ENCODE measurements around the gene IFT81. TPM values are rescaled to one million over a fixed set of nuclear protein-coding genes. Genes with fewer than 3 reads are reported as not detected.

The IFT81 gene
- polyA plus RNA-seq, 1 of the 3 experiments (the other 2 are of a cell fraction), result 7.9 TPM

DNA sequence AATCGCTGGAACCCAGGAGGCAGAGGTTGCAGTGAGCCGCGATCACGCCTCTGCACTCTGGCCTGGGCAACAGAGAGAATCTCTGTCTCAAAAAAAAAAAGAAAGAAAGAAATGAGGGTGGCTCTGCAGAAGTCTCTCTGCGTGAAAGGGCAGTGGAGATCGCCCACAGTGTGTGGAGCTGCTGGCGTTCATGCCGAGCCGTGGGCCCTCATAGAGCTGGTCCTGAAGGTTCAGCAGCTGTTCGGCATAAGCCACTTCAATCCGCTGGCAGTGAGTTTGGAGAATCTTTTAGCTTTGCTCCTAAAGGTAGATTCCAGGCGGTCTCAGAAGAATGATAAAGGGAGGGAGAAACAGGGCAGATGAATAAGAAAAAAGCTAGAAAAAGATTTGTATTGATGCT lies 120.2 kb downstream of the IFT81 start (continued):
- TF ChIP-seq, protein P1, sequence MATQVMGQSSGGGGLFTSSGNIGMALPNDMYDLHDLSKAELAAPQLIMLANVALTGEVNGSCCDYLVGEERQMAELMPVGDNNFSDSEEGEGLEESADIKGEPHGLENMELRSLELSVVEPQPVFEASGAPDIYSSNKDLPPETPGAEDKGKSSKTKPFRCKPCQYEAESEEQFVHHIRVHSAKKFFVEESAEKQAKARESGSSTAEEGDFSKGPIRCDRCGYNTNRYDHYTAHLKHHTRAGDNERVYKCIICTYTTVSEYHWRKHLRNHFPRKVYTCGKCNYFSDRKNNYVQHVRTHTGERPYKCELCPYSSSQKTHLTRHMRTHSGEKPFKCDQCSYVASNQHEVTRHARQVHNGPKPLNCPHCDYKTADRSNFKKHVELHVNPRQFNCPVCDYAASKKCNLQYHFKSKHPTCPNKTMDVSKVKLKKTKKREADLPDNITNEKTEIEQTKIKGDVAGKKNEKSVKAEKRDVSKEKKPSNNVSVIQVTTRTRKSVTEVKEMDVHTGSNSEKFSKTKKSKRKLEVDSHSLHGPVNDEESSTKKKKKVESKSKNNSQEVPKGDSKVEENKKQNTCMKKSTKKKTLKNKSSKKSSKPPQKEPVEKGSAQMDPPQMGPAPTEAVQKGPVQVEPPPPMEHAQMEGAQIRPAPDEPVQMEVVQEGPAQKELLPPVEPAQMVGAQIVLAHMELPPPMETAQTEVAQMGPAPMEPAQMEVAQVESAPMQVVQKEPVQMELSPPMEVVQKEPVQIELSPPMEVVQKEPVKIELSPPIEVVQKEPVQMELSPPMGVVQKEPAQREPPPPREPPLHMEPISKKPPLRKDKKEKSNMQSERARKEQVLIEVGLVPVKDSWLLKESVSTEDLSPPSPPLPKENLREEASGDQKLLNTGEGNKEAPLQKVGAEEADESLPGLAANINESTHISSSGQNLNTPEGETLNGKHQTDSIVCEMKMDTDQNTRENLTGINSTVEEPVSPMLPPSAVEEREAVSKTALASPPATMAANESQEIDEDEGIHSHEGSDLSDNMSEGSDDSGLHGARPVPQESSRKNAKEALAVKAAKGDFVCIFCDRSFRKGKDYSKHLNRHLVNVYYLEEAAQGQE (IDR thresholded peaks at IDR 0.05; ENCODE audit: low read depth, low read length), result no peak
- TF ChIP-seq RAD21 (IDR thresholded peaks at IDR 0.05; ENCODE audit: low read length) (no peak), RFX5 (IDR thresholded peaks at IDR 0.05; ENCODE audit: low read length) (no peak), EP300 (IDR thresholded peaks at IDR 0.05; ENCODE audit: borderline replicate concordance in 1 of 2, low read depth in 1 of 2, low read length in 1 of 2) (no peak), SMC3 (IDR thresholded peaks at IDR 0.05; ENCODE audit: low read depth, low read length) (no peak), POLR2AphosphoS5 (IDR thresholded peaks at IDR 0.05; ENCODE audit: low read depth, low read length) (no peak), TCF12 (IDR thresholded peaks at IDR 0.05) (no peak)
- TF ChIP-seq, protein P2, sequence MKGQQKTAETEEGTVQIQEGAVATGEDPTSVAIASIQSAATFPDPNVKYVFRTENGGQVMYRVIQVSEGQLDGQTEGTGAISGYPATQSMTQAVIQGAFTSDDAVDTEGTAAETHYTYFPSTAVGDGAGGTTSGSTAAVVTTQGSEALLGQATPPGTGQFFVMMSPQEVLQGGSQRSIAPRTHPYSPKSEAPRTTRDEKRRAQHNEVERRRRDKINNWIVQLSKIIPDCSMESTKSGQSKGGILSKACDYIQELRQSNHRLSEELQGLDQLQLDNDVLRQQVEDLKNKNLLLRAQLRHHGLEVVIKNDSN (IDR thresholded peaks at IDR 0.05; ENCODE audit: borderline replicate concordance, low read depth), result no peak
- TF ChIP-seq, protein P3, sequence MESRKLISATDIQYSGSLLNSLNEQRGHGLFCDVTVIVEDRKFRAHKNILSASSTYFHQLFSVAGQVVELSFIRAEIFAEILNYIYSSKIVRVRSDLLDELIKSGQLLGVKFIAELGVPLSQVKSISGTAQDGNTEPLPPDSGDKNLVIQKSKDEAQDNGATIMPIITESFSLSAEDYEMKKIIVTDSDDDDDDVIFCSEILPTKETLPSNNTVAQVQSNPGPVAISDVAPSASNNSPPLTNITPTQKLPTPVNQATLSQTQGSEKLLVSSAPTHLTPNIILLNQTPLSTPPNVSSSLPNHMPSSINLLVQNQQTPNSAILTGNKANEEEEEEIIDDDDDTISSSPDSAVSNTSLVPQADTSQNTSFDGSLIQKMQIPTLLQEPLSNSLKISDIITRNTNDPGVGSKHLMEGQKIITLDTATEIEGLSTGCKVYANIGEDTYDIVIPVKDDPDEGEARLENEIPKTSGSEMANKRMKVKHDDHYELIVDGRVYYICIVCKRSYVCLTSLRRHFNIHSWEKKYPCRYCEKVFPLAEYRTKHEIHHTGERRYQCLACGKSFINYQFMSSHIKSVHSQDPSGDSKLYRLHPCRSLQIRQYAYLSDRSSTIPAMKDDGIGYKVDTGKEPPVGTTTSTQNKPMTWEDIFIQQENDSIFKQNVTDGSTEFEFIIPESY (IDR thresholded peaks at IDR 0.05; ENCODE audit: borderline replicate concordance, low read depth), result no peak

DNA sequence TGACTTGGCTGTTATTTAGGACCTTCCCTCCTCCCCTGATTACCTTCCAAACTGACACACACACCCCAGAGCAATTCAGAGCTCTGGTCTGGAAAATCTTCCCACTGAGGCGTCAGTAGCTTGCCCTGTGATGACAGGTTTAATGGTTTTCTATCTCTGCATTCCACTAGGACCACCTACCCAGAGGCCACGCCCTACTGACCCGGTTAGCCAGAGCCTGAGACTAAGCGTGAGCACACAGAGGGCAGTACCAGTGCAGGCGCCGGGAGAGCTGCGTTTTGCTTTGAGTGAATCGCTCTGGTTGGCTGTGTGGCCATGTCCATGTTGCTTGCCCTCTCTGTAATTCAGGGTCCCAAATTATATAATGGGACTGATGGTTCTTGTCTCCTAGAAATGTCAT lies 120.7 kb downstream of the IFT81 start:
- Histone ChIP-seq H3K4me3 (ENCODE audit: low read depth in 2 of 2, low read length in 1 of 2) (no peak overlapping the region), H3K79me2 (ENCODE audit: insufficient read depth) (no peaks in the 10 kb centered on the region), H3F3A (replicated peaks; ENCODE audit: insufficient read depth) (no peaks in the 10 kb centered on the region), H3K9me3 (no peaks in the 10 kb centered on the region), H3K27me3 (ENCODE audit: insufficient read depth) (no peaks in the 10 kb centered on the region), H3K9ac (no peak overlapping the region), H3K36me3 (replicated peaks in 1 of 2; ENCODE audit: control insufficient read depth in 1 of 2, insufficient read depth in 2 of 2, low read length in 1 of 2) (no peaks in the 10 kb centered on the region), H3K9me2 (no peaks in the 10 kb centered on the region), H4K20me1 (ENCODE audit: insufficient read depth) (no peaks in the 10 kb centered on the region), H2AFZ (ENCODE audit: low read depth) (no peak overlapping the region), H3K27ac (ENCODE audit: low read depth in 2 of 2, low read length in 1 of 2) (no peak overlapping the region), H3K4me1 (ENCODE audit: control insufficient read depth in 1 of 2, insufficient read depth in 2 of 2, low read depth in 1 of 2, low read length in 1 of 2) (no peaks in the 10 kb centered on the region; a peak in 1 of 4 replicates), H3K4me2 (no peak overlapping the region)
- ChIA-PET CTCF (no interaction called here), POLR2A (no interaction called here)
- WGBS (ENCODE audit: low lambda C conversion rate), result 91% methylated on average over 8 of the region's 8 CpGs
- DNase-seq, result no peak
- no peak for TF ChIP-seq RXRA (IDR thresholded peaks at IDR 0.05; ENCODE audit: borderline replicate concordance, low read depth)
- TF ChIP-seq SIN3A (IDR thresholded peaks at IDR 0.05; ENCODE audit: borderline replicate concordance, low read depth, low read length), result no peak
- TF ChIP-seq GABPA (IDR thresholded peaks at IDR 0.05; ENCODE audit: low read depth), result no peak
- no peak for TF ChIP-seq YY1 (IDR thresholded peaks at IDR 0.05; ENCODE audit: low read depth)
- TF ChIP-seq, protein P4, sequence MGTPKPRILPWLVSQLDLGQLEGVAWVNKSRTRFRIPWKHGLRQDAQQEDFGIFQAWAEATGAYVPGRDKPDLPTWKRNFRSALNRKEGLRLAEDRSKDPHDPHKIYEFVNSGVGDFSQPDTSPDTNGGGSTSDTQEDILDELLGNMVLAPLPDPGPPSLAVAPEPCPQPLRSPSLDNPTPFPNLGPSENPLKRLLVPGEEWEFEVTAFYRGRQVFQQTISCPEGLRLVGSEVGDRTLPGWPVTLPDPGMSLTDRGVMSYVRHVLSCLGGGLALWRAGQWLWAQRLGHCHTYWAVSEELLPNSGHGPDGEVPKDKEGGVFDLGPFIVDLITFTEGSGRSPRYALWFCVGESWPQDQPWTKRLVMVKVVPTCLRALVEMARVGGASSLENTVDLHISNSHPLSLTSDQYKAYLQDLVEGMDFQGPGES (IDR thresholded peaks at IDR 0.05; ENCODE audit: low read depth, low read length), result no peak
- TF ChIP-seq, protein P5, sequence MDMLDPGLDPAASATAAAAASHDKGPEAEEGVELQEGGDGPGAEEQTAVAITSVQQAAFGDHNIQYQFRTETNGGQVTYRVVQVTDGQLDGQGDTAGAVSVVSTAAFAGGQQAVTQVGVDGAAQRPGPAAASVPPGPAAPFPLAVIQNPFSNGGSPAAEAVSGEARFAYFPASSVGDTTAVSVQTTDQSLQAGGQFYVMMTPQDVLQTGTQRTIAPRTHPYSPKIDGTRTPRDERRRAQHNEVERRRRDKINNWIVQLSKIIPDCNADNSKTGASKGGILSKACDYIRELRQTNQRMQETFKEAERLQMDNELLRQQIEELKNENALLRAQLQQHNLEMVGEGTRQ (IDR thresholded peaks at IDR 0.05; ENCODE audit: borderline replicate concordance, low read depth, low read length), result no peak
- TF ChIP-seq, protein P6, sequence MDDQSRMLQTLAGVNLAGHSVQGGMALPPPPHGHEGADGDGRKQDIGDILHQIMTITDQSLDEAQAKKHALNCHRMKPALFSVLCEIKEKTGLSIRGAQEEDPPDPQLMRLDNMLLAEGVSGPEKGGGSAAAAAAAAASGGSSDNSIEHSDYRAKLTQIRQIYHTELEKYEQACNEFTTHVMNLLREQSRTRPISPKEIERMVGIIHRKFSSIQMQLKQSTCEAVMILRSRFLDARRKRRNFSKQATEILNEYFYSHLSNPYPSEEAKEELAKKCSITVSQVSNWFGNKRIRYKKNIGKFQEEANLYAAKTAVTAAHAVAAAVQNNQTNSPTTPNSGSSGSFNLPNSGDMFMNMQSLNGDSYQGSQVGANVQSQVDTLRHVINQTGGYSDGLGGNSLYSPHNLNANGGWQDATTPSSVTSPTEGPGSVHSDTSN (IDR thresholded peaks at IDR 0.05), result no peak
- no peak for TF ChIP-seq RAD21 (IDR thresholded peaks at IDR 0.05; ENCODE audit: low read length)
- TF ChIP-seq GATA2 (CRISPR knock-in tag; IDR thresholded peaks at IDR 0.05), result no peak
- TF ChIP-seq FOSL2 (IDR thresholded peaks at IDR 0.05; ENCODE audit: borderline replicate concordance, low read depth), result no peak
- no peak for TF ChIP-seq EZH2phosphoT487 (IDR thresholded peaks at IDR 0.05; ENCODE audit: borderline replicate concordance, low read depth)
- no peak for TF ChIP-seq NFIC (IDR thresholded peaks at IDR 0.05; ENCODE audit: borderline replicate concordance)
- no peak for TF ChIP-seq FOXJ3 (CRISPR knock-in tag; IDR thresholded peaks at IDR 0.05)
